Pericardium fibroblast (primary cell): ENCODE results near the gene CWC27. TPM values are rescaled to one million over a fixed set of nuclear protein-coding genes. Genes with fewer than 3 reads are reported as not detected.

ENCODE experiments used
- total RNA-seq: library from RNA; depleted of rRNA; stranded (reverse); fragments of >200 nt; gene quantifications from 2 replicates; pipeline ENCODE4 v1.2.3, GENCODE V29; 2015

The CWC27 gene
- total RNA-seq, result 5.8 and 7.4 TPM in 2 replicates

GRCh38 chr5:64768358-64769312 lies at the start of gene CWC27, which contains the start of gene SREK1IP1:
CWC27 (plus strand) TSS chr5:64768930; CDS start chr5:64769147, 217 bp downstream.
SREK1IP1 (minus strand) TSS chr5:64768691; CDS start chr5:64768517, 174 bp downstream.

Other genes starting within 250 kb of the CWC27 start
- gene SHISAL2B, start 78.4 kb upstream of the CWC27 start, total RNA-seq, result not detected in 2 replicates
- 5.3 and 6.1 TPM in 2 replicates for gene SREK1IP1, start 239 bp upstream of the CWC27 start, total RNA-seq